Mesenchymal stem cell (in vitro differentiated cells and primary cell): ENCODE data around the gene DDX41. TPM values are rescaled to one million over a fixed set of nuclear protein-coding genes. Genes with fewer than 3 reads are reported as not detected.
A peak's percentile ranks its signal among the peaks of the same experiment; 100 is the strongest.
"Not testable (repeated sequence)": the region's sequence is repeated elsewhere in the genome, so short reads cannot be mapped to it uniquely, and the experiment has no call there.

Source experiments
- DNase-seq: peaks from one replicate; pipeline ENCODE4 v3.0.0-alpha.2; 2013
- H2AFZ ChIP-seq: one replicate; pipeline ENCODE4 v1.6.1; 2013; ENCODE audit warnings: low read depth, mild to moderate bottlenecking, control low read depth, inconsistent platforms, low read length, moderate library complexity
- H2AK5ac ChIP-seq: 2 replicates; pipeline ENCODE4 v1.6.1; 2013; ENCODE audit warnings: low read length, moderate library complexity, mild to moderate bottlenecking, inconsistent platforms; ENCODE audit not compliant: severe bottlenecking
- H2BK120ac ChIP-seq: one replicate; pipeline ENCODE4 v1.6.1; 2013; ENCODE audit warnings: low read depth, mild to moderate bottlenecking, inconsistent platforms, low read length, moderate library complexity
- H2BK12ac ChIP-seq, 2 experiments: one replicate each; pipeline ENCODE4 v1.6.1; 2013; ENCODE audit warnings: inconsistent platforms in 2 of 2, low read length in 2 of 2, mild to moderate bottlenecking in 2 of 2, moderate library complexity in 2 of 2, control low read depth in 1 of 2
- H2BK15ac ChIP-seq: one replicate; pipeline ENCODE4 v1.6.1; 2013; ENCODE audit warnings: mild to moderate bottlenecking, low read depth, inconsistent platforms; ENCODE audit not compliant: poor library complexity, severe bottlenecking
- H2BK5ac ChIP-seq: 2 replicates; pipeline ENCODE4 v1.6.1; 2013; ENCODE audit warnings: low read depth, mild to moderate bottlenecking, low read length, control low read depth, inconsistent platforms; ENCODE audit not compliant: poor library complexity, severe bottlenecking
- H3K14ac ChIP-seq, 2 experiments: one replicate each; pipeline ENCODE4 v1.6.1; 2013; ENCODE audit warnings: inconsistent platforms in 2 of 2, low read length in 2 of 2, control low read depth in 1 of 2, mild to moderate bottlenecking in 1 of 2, moderate library complexity in 1 of 2
- H3K18ac ChIP-seq, 2 experiments: one replicate each; pipeline ENCODE4 v1.6.1; 2013; ENCODE audit warnings: inconsistent platforms in 2 of 2, low read length in 2 of 2, control low read depth in 1 of 2, low read depth in 1 of 2, mild to moderate bottlenecking in 1 of 2
- H3K23ac ChIP-seq, 2 experiments: one replicate each; pipeline ENCODE4 v1.6.1; 2013; ENCODE audit warnings: inconsistent platforms in 2 of 2, low read length in 2 of 2, mild to moderate bottlenecking in 2 of 2, moderate library complexity in 2 of 2, control low read depth in 1 of 2
- H3K27ac ChIP-seq: 2 replicates; pipeline ENCODE4 v1.5.1; 2013; ENCODE audit warnings: mild to moderate bottlenecking, moderate library complexity, low read length, control low read depth, inconsistent platforms; ENCODE audit not compliant: poor library complexity, severe bottlenecking
- H3K27me3 ChIP-seq, 2 experiments: 2 replicates each; pipeline versions ENCODE4 v1.6.1 to v1.7.0; 2013; ENCODE audit warnings: low read length in 2 of 2, mild to moderate bottlenecking in 2 of 2, moderate library complexity in 2 of 2, control low read depth in 1 of 2, inconsistent platforms in 1 of 2; ENCODE audit not compliant: control insufficient read depth in 1 of 2, insufficient read depth in 1 of 2
- H3K36me3 ChIP-seq, 2 experiments: 2 replicates each; pipeline versions ENCODE4 v1.6.1 to v1.7.0; 2013; ENCODE audit warnings: low read length in 2 of 2, control low read depth in 1 of 2, inconsistent platforms in 1 of 2, low read depth in 1 of 2, mild to moderate bottlenecking in 1 of 2; ENCODE audit not compliant: insufficient read depth in 2 of 2, control insufficient read depth in 1 of 2
- H3K4ac ChIP-seq, 2 experiments: one replicate each; pipeline ENCODE4 v1.6.1; 2013; ENCODE audit warnings: inconsistent platforms in 2 of 2, low read length in 2 of 2, mild to moderate bottlenecking in 2 of 2, moderate library complexity in 2 of 2, control low read depth in 1 of 2, low read depth in 1 of 2
- H3K4me1 ChIP-seq: 2 replicates; pipeline ENCODE4 v1.6.1; 2013; ENCODE audit warnings: low read depth, low read length, control low read depth; ENCODE audit not compliant: control insufficient read depth, insufficient read depth
- H3K4me2 ChIP-seq: 2 replicates; pipeline ENCODE4 v1.6.1; 2013; ENCODE audit warnings: low read length, mild to moderate bottlenecking, inconsistent platforms; ENCODE audit not compliant: poor library complexity, severe bottlenecking
- H3K4me3 ChIP-seq, 2 experiments: 2 replicates each; pipeline versions ENCODE4 v1.5.1 to v1.7.0; 2013; ENCODE audit warnings: low read length in 2 of 2, mild to moderate bottlenecking in 2 of 2, control low read depth in 1 of 2, low read depth in 1 of 2; ENCODE audit not compliant: insufficient read depth in 1 of 2
- H3K79me1 ChIP-seq: replicated peaks from 2 replicates; pipeline ENCODE4 v1.6.1; 2013; ENCODE audit warnings: mild to moderate bottlenecking, control low read depth, low read length, inconsistent platforms; ENCODE audit not compliant: poor library complexity, severe bottlenecking
- H3K9ac ChIP-seq: 2 replicates; pipeline ENCODE4 v1.7.0; 2013; ENCODE audit warnings: mild to moderate bottlenecking, low read length, moderate library complexity
- H3K9me3 ChIP-seq: 2 replicates; pipeline ENCODE4 v1.7.0; 2013; ENCODE audit warnings: mild to moderate bottlenecking, low read length; ENCODE audit not compliant: control insufficient read depth
- H4K8ac ChIP-seq: one replicate; pipeline ENCODE4 v1.6.1; 2013; ENCODE audit warnings: inconsistent platforms, mild to moderate bottlenecking, low read length, moderate library complexity
- H4K91ac ChIP-seq: one replicate; pipeline ENCODE4 v1.6.1; 2013; ENCODE audit warnings: mild to moderate bottlenecking, low read length, inconsistent platforms
- WGBS: methylation state at CpG from one replicate; pipeline ENCODE4 v1.1.7; 2013; ENCODE audit warnings: mixed read lengths; 5-methylcytosine and 5-hydroxymethylcytosine counted together
- polyA plus RNA-seq, 2 experiments: library from polyadenylated mRNA; stranded (reverse); fragments of 200-250 nt; gene quantifications; one replicate each; pipeline ENCODE4 v1.2.3, GENCODE V29; 2013

The DDX41 gene
- 45.5 TPM for polyA plus RNA-seq (2013, experiment 1 of 2)
- 41.7 TPM for polyA plus RNA-seq (2013, experiment 2 of 2)

DNA sequence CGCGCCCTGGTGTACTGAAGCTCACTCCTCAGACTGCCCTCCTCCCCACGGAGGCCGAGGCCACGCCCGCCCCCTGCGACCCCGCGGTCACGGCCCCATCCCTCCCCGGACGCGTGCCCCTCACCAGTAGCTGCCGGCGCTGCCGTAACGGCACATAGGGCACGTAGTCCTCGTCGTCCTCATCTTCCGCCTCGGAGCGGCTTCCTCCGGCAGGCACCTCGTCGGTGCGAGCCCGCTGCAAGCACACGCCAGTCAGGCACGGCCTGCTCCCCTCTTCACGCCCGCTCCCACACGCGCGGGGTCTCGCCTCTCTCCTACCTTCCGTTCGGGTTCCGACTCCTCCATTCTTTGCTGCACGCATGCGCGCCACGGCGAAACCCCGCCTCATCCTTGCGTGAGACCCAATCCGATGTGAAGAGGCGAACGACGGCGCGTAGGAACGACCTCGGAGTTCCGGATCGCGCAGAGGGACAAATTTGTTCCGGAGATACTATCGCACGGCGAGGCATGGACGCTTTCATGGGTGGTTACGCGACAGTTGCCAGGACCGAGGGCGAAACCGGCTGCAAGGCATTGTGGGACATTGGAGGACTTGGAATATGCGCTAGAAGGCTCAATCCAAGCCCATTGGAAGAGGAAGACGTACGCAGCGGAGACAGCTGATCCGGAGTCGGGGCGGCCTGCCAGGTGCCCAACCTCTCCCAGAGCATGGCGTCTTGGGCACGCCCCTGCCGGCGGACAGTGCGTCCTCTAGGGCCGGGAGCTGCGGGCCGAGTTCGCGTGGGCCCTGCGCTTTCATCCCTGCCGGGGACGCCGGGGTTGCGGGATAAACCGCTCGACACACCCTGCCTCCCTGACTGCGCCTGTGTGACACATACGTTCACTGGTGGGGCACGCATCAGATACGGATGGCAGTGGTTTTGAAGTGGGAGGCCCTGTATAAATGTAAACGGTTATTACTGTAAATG is at the start of gene DDX41:
Gene DDX41, minus strand, starts transcription at position 361 of the 968 bp plus-strand sequence. Its CDS starts 16 bp downstream, at position 345.
- Histone ChIP-seq H3K79me1 (peaks cover 55% of the 10 kb centered on the region), H3K9me3 (no peaks in the 10 kb centered on the region), H2BK15ac (no peak within 1 kb of the TSS), H3K4me3 (peak within 1 kb of the TSS; percentile 83 to 89), H4K91ac (peak within 1 kb of the TSS; percentile 87), H2BK120ac (peak within 1 kb of the TSS; percentile 76), H3K36me3 (peaks cover 68 to 69% of the 10 kb centered on the region in 2 experiments), H2BK12ac (no peak within 1 kb of the TSS), H3K4me2 (peak within 1 kb of the TSS; percentile 81), H3K4me1 (peaks cover 17% of the 10 kb centered on the region), H2AK5ac (no peak within 1 kb of the TSS), H3K14ac (peak within 1 kb of the TSS in 1 of 2 experiments; percentile 95), H3K27ac (peak within 1 kb of the TSS; percentile 81), H2AFZ (peak within 1 kb of the TSS; percentile 73), H4K8ac (peak within 1 kb of the TSS; percentile 99), H3K27me3 (no peaks in the 10 kb centered on the region), H3K9ac (peak within 1 kb of the TSS; percentile 88), H3K18ac (peak within 1 kb of the TSS; percentile 95 to 97), H2BK5ac (no peak within 1 kb of the TSS), H3K23ac (no peak within 1 kb of the TSS), H3K4ac (peak within 1 kb of the TSS; percentile 80 to 89)
- peak; percentile 99 for DNase-seq
- whole genome bisulfite sequencing = under 1% methylated on average over 96 of the region's 96 CpGs

DNA sequence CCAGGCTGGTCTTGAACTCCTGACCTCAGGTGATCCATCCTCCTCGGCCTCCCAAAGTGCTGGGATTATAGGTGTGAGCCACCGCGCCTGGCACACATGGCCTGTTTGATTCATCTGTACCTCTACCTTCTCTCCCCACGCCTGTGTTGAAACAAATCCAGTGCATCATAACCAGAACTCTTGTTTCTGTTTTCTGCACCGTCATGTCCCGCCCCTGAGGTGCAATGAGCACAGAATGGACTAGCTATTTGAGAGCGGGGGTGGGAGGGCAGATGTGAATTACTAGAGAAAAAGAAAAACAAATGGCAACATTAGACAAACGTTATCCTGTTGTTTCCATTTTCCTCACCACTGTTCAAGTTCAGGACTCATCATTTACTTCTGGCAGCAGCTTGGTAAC is 48.3 kb upstream of the DDX41 start:
- H3K27ac ChIP-seq = no peak overlapping the region
- no peak overlapping the region for H4K8ac ChIP-seq
- no peak overlapping the region for H3K4me2 ChIP-seq
- no peak overlapping the region for H4K91ac ChIP-seq
- no peaks in the 10 kb centered on the region for H3K4me1 ChIP-seq
- peaks cover 6 to 45% of the 10 kb centered on the region in 2 experiments for H3K27me3 ChIP-seq
- no peak overlapping the region for H2BK12ac ChIP-seq
- no peak for DNase-seq
- H3K18ac ChIP-seq = no peak overlapping the region
- no peak overlapping the region for H3K4me3 ChIP-seq
- no peak overlapping the region for H2BK15ac ChIP-seq
- H3K23ac ChIP-seq = no peak overlapping the region
- H3K9me3 ChIP-seq = no peaks in the 10 kb centered on the region
- H2BK5ac ChIP-seq = no peak overlapping the region
- H3K14ac ChIP-seq = no peak overlapping the region
- WGBS = 77% methylated on average over 8 of the region's 8 CpGs
- H3K9ac ChIP-seq = no peak overlapping the region
- H3K4ac ChIP-seq = no peak overlapping the region
- H2BK120ac ChIP-seq = no peak overlapping the region
- no peak overlapping the region for H2AFZ ChIP-seq
- no peak overlapping the region for H2AK5ac ChIP-seq
- no peaks in the 10 kb centered on the region for H3K79me1 ChIP-seq
- H3K36me3 ChIP-seq = no peaks in the 10 kb centered on the region

GRCh38 chr5:177559446-177559941 is 42.7 kb upstream of the DDX41 start:
- not testable (repeated sequence) for H3K18ac ChIP-seq, H2BK5ac ChIP-seq, H2AK5ac ChIP-seq, H2AFZ ChIP-seq, H4K91ac ChIP-seq, H3K27ac ChIP-seq, H3K23ac ChIP-seq, H3K4me3 ChIP-seq, H2BK15ac ChIP-seq, H3K4me2 ChIP-seq, H2BK120ac ChIP-seq, H2BK12ac ChIP-seq, H3K36me3 ChIP-seq, H3K4ac ChIP-seq, H3K79me1 ChIP-seq, H3K4me1 ChIP-seq, H3K9ac ChIP-seq, H4K8ac ChIP-seq, H3K9me3 ChIP-seq, H3K14ac ChIP-seq, DNase-seq
- peaks cover 0 to 12% of the 10 kb centered on the region in 2 experiments for H3K27me3 ChIP-seq
- WGBS = 56% methylated on average over 5 of the region's 8 CpGs

DNA sequence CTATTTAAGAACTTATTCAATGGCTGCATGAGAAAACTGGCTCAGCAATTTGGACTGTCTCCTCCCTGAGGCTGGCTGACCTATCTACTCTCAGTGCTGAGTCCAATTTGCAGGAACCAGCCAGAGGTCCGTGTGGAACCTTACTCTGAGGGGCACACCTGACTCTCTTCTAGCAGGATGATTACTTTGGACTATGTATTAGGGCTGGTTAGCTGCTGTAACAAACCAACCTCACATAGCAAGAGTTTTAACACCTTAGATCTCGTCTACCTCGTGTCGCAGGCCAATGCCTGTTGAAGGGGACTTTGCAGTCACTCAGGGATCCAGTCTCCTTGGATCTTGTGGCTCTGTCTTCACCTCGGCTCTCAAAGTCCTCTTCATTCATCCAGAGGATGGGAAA is 41.0 kb upstream of the DDX41 start:
- Histone ChIP-seq H3K4me3 (no peak overlapping the region), H3K23ac (no peak overlapping the region), H3K9ac (no peak overlapping the region), H2AK5ac (no peak overlapping the region), H3K4me2 (no peak overlapping the region), H3K14ac (no peak overlapping the region), H2BK15ac (no peak overlapping the region), H2BK120ac (no peak overlapping the region), H3K9me3 (no peaks in the 10 kb centered on the region), H3K4me1 (peaks cover 10% of the 10 kb centered on the region), H4K91ac (no peak overlapping the region), H2BK12ac (no peak overlapping the region), H3K27me3 (no peaks in the 10 kb centered on the region), H3K36me3 (peaks cover 0 to 3% of the 10 kb centered on the region in 2 experiments), H3K4ac (no peak overlapping the region), H2BK5ac (no peak overlapping the region), H3K18ac (no peak overlapping the region), H4K8ac (no peak overlapping the region), H3K79me1 (peaks cover 3% of the 10 kb centered on the region), H3K27ac (no peak overlapping the region), H2AFZ (no peak overlapping the region)
- WGBS = 81% methylated on average over 5 of the region's 5 CpGs
- no peak for DNase-seq
